Mesodermal cell (in vitro differentiated cells): ENCODE results near the gene IRX5.

Experiments
- H3K27ac ChIP-seq: 2 replicates; pipeline ENCODE4 v1.7.0; 2013; ENCODE audit warnings: mild to moderate bottlenecking, low read depth, low read length, moderate library complexity; ENCODE audit not compliant: severe bottlenecking
- H3K36me3 ChIP-seq: 2 replicates; pipeline ENCODE4 v1.7.1; 2013; ENCODE audit warnings: mild to moderate bottlenecking, low read length, moderate library complexity; ENCODE audit not compliant: control insufficient read depth, insufficient read depth
- H3K4me1 ChIP-seq: one replicate; pipeline ENCODE4 v1.7.1; 2013; ENCODE audit warnings: mild to moderate bottlenecking, low read length; ENCODE audit not compliant: insufficient read depth, control insufficient read depth, poor library complexity, severe bottlenecking
- H3K4me3 ChIP-seq: 2 replicates; pipeline ENCODE4 v1.7.0; 2013; ENCODE audit warnings: low read length, control low read depth, mild to moderate bottlenecking; ENCODE audit not compliant: insufficient read depth, poor library complexity, severe bottlenecking; ENCODE audit errors: extremely low read depth
- H3K9me3 ChIP-seq: 2 replicates; pipeline ENCODE4 v1.7.1; 2013; ENCODE audit warnings: mild to moderate bottlenecking, low read length, moderate library complexity; ENCODE audit not compliant: control insufficient read depth
- WGBS, 2 experiments: methylation state at CpG; one replicate each; pipeline ENCODE4 v1.1.5; 2013; ENCODE audit warnings: missing lambda C conversion rate in 2 of 2; ENCODE audit not compliant: insufficient coverage in 2 of 2; 5-methylcytosine and 5-hydroxymethylcytosine counted together

The IRX5 gene

GRCh38 chr16:54977211-54977610 is 46.5 kb downstream of the IRX5 start:
- no peaks in the 10 kb centered on the region for H3K4me1 ChIP-seq
- 100% methylated on average over 1 to 2 of the region's 4 CpGs for WGBS, 2 experiments
- no peaks in the 10 kb centered on the region for H3K9me3 ChIP-seq
- no peaks in the 10 kb centered on the region for H3K36me3 ChIP-seq
- no peak overlapping the region for H3K27ac ChIP-seq
- no peak overlapping the region for H3K4me3 ChIP-seq

- H3K9me3 ChIP-seq, result no peaks in the 10 kb centered on the region
- H3K4me3 ChIP-seq, result no peak overlapping the region
- 90 to 91% methylated on average over 3 to 5 of the region's 5 CpGs for WGBS, 2 experiments
- H3K36me3 ChIP-seq, result no peaks in the 10 kb centered on the region
- H3K27ac ChIP-seq, result no peak overlapping the region
- H3K4me1 ChIP-seq, result no peaks in the 10 kb centered on the region
Observed at GRCh38 chr16:54980821-54981220, 50.2 kb downstream of the IRX5 start.
